Measurements from ENCODE around the gene OSER1.

DNA sequence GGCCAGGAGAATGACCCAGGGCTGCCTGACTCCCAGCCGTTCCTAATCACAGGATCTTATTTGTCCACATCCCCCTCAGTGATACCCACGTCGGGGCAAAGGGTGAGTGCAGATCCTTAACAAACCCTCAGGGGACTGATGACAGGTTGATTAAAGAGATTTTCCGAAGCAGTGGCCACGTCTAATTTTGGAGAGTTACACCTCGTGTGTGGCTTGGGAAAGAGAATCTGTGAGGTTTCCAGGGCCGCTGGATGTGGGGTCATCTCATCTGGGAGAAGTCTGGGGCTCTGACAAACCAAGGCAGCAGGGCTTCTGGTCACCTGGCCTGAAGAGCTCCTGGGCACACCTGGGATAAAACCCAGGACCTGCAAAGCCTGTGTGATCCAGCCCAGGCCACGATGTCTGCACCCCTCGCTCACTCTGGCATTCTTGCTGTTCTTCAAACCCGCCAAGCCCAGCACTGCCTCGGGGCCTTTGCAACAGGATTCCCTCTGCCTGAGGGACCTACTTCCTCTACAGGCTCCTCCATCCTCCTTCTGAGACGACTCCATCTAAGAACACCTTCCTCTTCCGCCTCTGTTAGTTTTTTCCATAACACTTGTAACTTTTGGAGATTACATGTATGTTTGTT is 28.3 kb downstream of the OSER1 start:
- TF ChIP-seq, protein P1, sequence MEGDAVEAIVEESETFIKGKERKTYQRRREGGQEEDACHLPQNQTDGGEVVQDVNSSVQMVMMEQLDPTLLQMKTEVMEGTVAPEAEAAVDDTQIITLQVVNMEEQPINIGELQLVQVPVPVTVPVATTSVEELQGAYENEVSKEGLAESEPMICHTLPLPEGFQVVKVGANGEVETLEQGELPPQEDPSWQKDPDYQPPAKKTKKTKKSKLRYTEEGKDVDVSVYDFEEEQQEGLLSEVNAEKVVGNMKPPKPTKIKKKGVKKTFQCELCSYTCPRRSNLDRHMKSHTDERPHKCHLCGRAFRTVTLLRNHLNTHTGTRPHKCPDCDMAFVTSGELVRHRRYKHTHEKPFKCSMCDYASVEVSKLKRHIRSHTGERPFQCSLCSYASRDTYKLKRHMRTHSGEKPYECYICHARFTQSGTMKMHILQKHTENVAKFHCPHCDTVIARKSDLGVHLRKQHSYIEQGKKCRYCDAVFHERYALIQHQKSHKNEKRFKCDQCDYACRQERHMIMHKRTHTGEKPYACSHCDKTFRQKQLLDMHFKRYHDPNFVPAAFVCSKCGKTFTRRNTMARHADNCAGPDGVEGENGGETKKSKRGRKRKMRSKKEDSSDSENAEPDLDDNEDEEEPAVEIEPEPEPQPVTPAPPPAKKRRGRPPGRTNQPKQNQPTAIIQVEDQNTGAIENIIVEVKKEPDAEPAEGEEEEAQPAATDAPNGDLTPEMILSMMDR (conservative IDR thresholded peaks at IDR 0.05; ENCODE audit: low read depth, low read length), result no peak
- TF ChIP-seq EZH2 (IDR thresholded peaks at IDR 0.05; ENCODE audit: borderline replicate concordance, low read depth, low read length, poor library complexity, severe bottlenecking), result no peak

Data from A673 (cell line).